Measurements from ENCODE around the gene AJUBA. TPM values are rescaled to one million over a fixed set of nuclear protein-coding genes. Genes with fewer than 3 reads are reported as not detected.

Gene AJUBA
- total RNA-seq: 10 to 100 TPM in 3 of 4 donors, 1 to 10 TPM in 1; 8.8 to 27.0 (median 17.8) TPM

GRCh38 chr14:22982477-22983245 is at the start of gene AJUBA:
AJUBA (minus strand) TSS chr14:22982551; CDS start chr14:22982266, 285 bp downstream.
- TF ChIP-seq CTCF (IDR thresholded peaks at IDR 0.05): peak in 1 of 4 experiments; percentile 21
- TF ChIP-seq EP300 (IDR thresholded peaks at IDR 0.05): no peak
- ATAC-seq: peak; percentile 82
- Histone ChIP-seq H3K27me3 (peaks cover 15% of the 10 kb centered on the region), H3K9me3 (no peaks in the 10 kb centered on the region), H3K4me3 (peak within 1 kb of the TSS; percentile 51 to 81), H3K36me3 (peaks cover 0 to 7% of the 10 kb centered on the region in 2 donors), H3K4me1 (peaks cover 0 to 55% (median 32%) of the 10 kb centered on the region in 3 donors), H3K27ac (peak within 1 kb of the TSS; percentile 7 to 91 (median 87))
- 0 to 1% methylated on average over 8 to 29 of the region's 48 CpGs for WGBS, 2 donors (ENCODE audit: low coverage in 1 of 2)

DNA sequence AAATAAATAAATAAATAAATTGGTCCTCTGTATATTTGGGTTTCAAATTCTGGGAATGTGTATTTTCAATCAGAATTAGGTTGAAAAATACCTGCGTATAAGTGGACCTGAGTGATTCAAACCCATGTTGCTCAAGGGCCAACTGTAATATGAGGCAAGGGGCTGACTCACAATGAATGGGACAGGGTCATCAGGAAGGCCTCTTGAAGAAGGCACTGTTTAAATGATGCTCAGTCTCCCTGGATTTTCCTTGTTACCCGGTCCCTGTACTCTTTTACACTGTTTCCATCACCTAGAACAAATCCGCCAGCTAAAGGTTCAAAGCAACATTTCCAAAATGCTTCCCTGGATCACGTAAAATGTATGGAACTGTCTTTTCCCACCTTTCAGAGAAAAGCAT is 48.6 kb upstream of the AJUBA start:
- no peak for TF ChIP-seq CTCF (IDR thresholded peaks at IDR 0.05)
- TF ChIP-seq POLR2AphosphoS5 (IDR thresholded peaks at IDR 0.05): no peak
- no peak for TF ChIP-seq POLR2A (IDR thresholded peaks at IDR 0.05)
- H3K27me3 ChIP-seq: no peaks in the 10 kb centered on the region
- no peak overlapping the region for H3K4me3 ChIP-seq
- H3K9me3 ChIP-seq: no peaks in the 10 kb centered on the region
- H3K4me1 ChIP-seq: peaks cover 0 to 56% (median 6%) of the 10 kb centered on the region in 3 donors
- peaks cover 0 to 72% of the 10 kb centered on the region in 2 donors for H3K36me3 ChIP-seq
- H3K27ac ChIP-seq: no peak overlapping the region
- ATAC-seq: no peak
- WGBS, 2 donors (ENCODE audit: low coverage in 1 of 2): 88 to 97% methylated on average over 4 of the region's 4 CpGs

- H3K36me3 ChIP-seq: peaks cover 0 to 91% of the 10 kb centered on the region in 2 donors
- ATAC-seq: no peak
- H3K27ac ChIP-seq: no peak overlapping the region
- H3K4me1 ChIP-seq: peaks cover 0 to 46% (median 5%) of the 10 kb centered on the region in 3 donors
- H3K4me3 ChIP-seq: no peak overlapping the region
- WGBS, 2 donors (ENCODE audit: low coverage in 1 of 2): 66 to 73% methylated on average over 2 of the region's 2 CpGs
- H3K9me3 ChIP-seq: no peaks in the 10 kb centered on the region
- no peak for TF ChIP-seq CTCF (IDR thresholded peaks at IDR 0.05)
- no peak for TF ChIP-seq POLR2AphosphoS5 (IDR thresholded peaks at IDR 0.05)
- TF ChIP-seq EP300 (IDR thresholded peaks at IDR 0.05): no peak
- no peak for TF ChIP-seq POLR2A (IDR thresholded peaks at IDR 0.05)
- no peaks in the 10 kb centered on the region for H3K27me3 ChIP-seq
Measured at GRCh38 chr14:23028799-23029198, 46.4 kb upstream of the AJUBA start.

GRCh38 chr14:23025151-23025814 is 42.9 kb upstream of the AJUBA start:
- Histone ChIP-seq H3K27me3 (no peaks in the 10 kb centered on the region), H3K4me3 (no peak overlapping the region), H3K36me3 (peaks cover 0 to 65% of the 10 kb centered on the region in 2 donors), H3K27ac (no peak overlapping the region), H3K9me3 (no peaks in the 10 kb centered on the region), H3K4me1 (peaks cover 0 to 19% (median 0%) of the 10 kb centered on the region in 3 donors)
- TF ChIP-seq POLR2AphosphoS5 (IDR thresholded peaks at IDR 0.05) (no peak), POLR2A (IDR thresholded peaks at IDR 0.05) (no peak), EP300 (IDR thresholded peaks at IDR 0.05) (no peak), CTCF (IDR thresholded peaks at IDR 0.05) (no peak)
- no peak for ATAC-seq
- WGBS, 2 donors (ENCODE audit: low coverage in 1 of 2): 31 to 95% methylated on average over 3 of the region's 4 CpGs
